Stimulated activated CD8-positive, alpha-beta memory T cell treated with anti-CD3 and anti-CD28 coated beads, Interleukin-12 subunit alpha, Interleukin-12 subunit beta, amount 100 ng/mL, for 24 hours (primary cell): ENCODE measurements around the gene FBXO8.

Source experiments
- DNase-seq: peaks from one replicate; pipeline ENCODE4 v3.0.0-alpha.2; 2020; ENCODE audit errors: extremely low read depth

FBXO8 gene

DNA sequence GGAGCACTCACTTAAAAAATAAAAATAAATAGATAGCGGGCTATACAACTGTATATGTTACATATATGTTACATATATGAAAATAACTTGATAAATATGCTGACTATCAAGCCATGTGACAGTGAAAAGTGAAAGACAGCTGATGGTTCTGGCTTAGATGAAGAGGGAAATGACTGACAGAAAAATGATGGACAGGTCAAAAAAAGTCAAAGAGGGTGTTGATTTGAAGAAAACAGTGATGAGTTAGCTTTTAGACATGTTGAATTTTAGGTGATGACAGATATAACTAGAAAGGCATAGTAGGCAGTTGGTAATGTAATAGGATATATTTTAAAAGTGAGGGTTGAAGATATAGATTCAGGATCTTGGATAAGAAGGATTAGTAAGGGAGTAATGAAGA lies 37.8 kb downstream of the FBXO8 start:
- DNase-seq, result no peak

- no peak for DNase-seq
Measured at GRCh38 chr4:174244441-174244840, 39.0 kb downstream of the FBXO8 start.

- DNase-seq, result no peak
Measured at GRCh38 chr4:174241162-174241561, 42.3 kb downstream of the FBXO8 start.

- DNase-seq, result no peak
Measured at GRCh38 chr4:174236359-174236758, 47.1 kb downstream of the FBXO8 start.

DNA sequence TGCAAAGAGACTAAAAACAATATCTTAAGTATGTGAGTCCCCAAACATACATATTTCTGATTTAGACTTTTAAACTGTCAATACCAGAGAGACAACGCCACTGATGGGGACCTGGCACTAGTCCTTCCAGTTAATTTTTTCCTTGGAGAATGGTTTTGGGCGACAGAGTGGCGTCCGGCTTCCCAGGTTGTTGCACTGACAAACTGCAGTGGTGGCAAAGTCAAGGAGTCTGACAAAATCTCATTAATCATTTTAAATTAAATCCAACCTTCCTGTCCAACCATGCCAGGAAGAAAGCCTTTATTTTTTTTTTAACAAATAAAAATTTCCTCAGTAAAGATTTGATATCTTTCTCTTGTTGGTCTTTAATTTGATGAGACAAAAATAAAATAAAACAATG lies 52.8 kb downstream of the FBXO8 start:
- no peak for DNase-seq

- DNase-seq, result no peak
Measured at GRCh38 chr4:174230148-174230547, 53.3 kb downstream of the FBXO8 start.

GRCh38 chr4:174228988-174229387 lies 54.5 kb downstream of the FBXO8 start:
- no peak for DNase-seq

- DNase-seq, result no peak
Measured at GRCh38 chr4:174225349-174226049, 58.0 kb downstream of the FBXO8 start.

DNA sequence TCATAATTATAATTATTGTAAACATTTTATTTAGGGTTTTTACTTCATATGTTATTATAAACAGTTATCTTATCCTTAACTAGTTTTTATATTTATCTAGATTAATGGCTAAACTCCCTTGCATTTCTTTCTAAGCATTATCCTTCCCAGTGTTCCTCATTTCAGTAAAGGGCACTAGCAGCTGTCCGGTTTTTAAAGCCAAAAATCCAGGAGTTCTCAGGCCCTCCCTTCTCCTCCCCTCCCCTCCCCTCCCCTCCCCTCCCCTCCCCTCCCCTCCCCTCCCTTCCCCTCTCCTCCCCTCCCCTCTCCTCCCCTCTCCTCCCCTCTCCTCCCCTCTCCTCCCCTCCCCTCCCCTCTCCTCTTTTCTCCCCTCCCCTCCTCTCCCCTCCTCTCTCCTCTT lies 58.9 kb downstream of the FBXO8 start:
- no peak for DNase-seq

DNA sequence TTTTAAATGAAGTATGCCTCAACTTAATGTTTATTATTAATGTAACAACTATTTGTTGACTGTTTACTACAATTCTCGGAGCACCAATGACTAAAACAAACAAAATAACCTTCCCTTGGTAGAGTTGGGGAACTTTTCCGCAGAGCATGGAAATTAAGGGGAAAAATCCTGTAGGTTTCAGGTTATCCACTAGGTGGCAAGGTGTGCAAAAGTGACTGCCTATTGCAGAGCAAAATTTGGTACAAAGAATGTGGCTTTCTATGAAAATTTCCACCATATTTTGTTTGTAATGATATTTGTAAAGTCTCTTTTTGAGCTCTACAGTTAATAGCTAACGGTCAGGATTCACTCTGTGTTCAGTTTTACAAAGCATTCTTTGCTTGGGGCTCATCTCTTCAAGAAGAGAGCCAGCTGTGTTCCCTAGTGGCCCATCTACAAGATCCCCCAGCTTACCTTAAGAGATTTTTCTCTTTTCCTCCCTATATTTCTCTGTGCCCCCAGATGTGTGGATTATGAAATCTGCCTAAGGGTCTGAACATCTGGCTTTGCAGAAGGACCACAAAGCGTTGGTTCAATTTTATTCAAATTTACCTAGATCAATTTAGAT lies 61.1 kb downstream of the FBXO8 start:
- no peak for DNase-seq

DNA sequence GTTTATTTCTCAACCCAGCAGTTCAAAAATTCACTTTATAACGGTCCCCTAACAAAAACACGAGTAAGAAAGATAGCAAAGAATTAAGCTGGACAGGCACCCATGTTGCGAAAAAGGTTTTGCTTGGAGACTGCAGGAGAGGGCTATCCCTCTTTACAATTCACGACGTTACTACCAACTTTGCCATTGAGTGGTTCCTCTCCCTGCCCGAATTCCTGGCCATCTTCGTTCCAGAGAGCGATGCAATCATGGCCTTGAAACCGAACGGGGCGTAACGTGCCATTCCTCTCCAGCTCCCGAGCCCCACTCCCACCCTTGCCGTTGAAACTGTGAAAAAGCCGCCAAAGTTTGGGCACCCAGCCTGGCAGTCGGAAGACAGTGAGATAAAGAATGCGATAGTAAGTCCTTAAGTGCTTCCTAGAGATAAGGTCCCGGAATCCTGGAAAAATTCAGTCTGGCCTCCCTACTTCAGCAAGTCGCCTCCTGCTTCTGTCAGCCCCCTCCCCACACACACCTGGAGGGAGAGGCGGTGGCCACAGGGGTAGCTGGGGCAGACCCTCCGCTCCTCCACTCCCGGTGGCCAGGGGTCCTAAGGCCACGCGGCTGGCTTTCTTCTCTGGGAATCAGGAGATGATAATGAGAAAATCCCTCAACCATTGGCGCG lies 65.2 kb downstream of the FBXO8 start:
- DNase-seq, result no peak

DNA sequence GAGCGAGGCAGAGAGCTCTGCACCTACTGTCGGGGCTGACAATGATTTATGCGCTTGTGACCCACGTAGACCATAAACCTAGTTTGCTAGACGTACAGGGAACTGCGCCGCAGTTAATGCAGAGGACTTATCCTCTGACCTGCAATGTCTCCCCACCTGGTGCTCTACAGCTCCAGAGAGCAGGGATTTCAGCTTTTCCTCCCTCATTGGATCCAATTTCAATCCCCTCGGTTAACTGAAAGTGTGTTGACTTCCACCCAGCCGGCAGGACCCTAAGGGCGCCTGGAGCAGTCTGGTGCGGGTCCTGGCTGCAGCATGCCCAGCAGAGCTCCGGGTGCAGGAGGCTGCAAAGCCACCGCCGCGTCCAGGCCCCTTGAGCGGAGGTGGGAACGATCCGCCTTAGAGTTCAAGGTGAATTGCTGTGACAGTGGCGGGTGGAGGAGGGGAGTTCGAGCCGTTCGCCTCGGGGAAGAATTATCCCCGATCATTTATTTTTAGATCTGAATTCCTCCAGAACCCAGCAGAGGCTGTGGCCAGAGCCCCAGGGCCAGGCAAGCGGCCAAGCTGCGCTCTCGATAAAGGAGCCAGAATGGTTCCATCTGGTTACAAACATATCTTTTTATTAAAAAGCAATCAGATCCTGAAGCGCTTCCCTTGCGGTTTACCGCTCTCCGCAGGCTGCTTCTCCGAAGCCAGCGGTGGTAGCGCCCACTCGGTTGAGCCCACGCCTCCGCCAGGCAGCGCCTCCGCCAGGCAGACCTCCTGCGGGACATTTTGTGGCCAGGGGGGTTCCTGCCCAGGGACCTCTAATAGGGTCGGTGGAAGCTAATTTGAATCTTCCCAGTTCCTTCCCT lies 66.0 kb downstream of the FBXO8 start:
- no peak for DNase-seq

- no peak for DNase-seq
Measured at GRCh38 chr4:174216799-174217272, 66.6 kb downstream of the FBXO8 start.

GRCh38 chr4:174215961-174216680 lies 67.3 kb downstream of the FBXO8 start:
- DNase-seq, result no peak

GRCh38 chr4:174215057-174215456 lies 68.4 kb downstream of the FBXO8 start:
- no peak for DNase-seq

DNA sequence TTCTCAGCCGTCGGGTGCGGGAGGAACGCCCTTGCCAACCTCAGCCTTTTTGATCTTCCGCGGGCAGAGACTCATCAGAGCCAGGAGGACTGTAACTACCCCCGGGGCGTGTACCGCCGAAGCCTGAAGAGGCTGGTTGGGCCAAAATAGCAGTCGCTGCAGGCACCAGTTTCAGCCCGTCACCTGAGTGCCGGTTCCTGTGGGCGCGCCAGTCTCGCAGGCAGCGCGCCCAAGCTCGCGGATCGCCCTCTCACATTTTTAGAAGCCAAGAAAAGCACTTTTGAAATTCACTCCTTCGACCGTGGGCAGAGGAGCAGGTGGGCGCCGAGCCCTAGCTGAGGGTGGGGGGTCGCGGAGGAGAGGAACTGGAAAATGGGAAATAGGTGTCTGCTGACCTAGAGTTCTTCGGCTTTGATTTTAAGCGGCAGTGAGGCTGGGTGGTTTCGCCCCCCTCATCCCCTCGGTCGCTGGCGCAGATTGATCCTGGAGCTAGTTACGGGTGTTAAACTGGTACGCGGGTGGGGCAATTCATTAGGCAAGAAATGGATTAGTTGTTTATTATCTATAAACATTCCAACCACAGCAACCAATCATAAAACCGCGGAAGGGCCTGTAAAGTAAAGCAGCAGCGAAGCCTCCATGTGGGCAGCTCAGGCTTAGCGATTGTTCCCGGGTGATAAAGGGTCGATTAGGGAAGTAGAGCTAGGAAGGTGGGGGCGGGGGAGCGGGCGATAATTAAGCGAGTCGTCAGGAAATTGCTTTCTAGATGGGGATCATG lies 69.2 kb downstream of the FBXO8 start:
- DNase-seq, result no peak

- no peak for DNase-seq
Measured at GRCh38 chr4:174213731-174214100, 69.8 kb downstream of the FBXO8 start.

DNA sequence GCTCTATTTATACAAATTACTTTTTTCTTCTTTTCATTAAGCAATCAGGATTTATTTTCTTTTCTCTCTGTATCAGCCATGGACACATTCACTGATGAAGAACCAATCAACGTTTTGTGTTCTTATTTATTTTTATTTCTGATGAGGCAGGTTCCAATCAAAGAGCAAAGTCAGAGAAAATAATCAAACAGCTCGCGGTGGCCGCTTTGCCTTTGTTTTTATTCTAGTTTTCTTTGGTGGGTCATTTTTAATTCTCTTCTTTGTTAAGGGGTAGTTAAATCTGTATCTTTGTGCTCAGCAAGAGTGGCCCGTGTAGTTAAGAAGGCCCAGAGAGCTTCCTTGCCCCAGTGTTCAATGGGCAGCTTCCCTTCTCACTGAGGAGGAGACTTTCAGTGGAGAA lies 71.4 kb downstream of the FBXO8 start:
- DNase-seq, result no peak

DNA sequence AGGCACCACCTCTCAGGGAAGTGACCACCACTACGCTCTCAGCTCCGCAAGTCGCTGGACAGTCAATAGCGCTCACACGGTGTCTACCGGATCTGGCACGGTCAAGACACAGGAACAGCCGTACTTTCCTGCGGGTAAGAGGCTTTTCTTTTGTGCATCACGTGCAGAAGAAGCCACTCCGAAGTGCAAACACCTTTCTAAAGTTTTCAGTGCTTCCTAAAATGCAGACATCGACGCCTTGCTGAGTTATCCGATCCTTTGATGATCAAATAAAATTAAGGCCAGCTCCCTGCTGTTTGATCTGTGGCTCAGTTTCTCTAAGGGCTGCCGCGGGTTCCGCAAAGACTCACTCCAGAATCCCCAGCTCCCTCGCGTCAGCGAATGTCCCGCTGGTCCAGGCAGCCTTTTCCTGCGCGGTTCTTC lies 71.8 kb downstream of the FBXO8 start:
- DNase-seq, result no peak

- no peak for DNase-seq
Measured at GRCh38 chr4:174210952-174211490, 72.4 kb downstream of the FBXO8 start.
